Measurements from ENCODE around the gene KNOP1. TPM values are rescaled to one million over a fixed set of nuclear protein-coding genes. Genes with fewer than 3 reads are reported as not detected.

The KNOP1 gene
- total RNA-seq, 1 donor from 2014 or later = 36.0 TPM

DNA sequence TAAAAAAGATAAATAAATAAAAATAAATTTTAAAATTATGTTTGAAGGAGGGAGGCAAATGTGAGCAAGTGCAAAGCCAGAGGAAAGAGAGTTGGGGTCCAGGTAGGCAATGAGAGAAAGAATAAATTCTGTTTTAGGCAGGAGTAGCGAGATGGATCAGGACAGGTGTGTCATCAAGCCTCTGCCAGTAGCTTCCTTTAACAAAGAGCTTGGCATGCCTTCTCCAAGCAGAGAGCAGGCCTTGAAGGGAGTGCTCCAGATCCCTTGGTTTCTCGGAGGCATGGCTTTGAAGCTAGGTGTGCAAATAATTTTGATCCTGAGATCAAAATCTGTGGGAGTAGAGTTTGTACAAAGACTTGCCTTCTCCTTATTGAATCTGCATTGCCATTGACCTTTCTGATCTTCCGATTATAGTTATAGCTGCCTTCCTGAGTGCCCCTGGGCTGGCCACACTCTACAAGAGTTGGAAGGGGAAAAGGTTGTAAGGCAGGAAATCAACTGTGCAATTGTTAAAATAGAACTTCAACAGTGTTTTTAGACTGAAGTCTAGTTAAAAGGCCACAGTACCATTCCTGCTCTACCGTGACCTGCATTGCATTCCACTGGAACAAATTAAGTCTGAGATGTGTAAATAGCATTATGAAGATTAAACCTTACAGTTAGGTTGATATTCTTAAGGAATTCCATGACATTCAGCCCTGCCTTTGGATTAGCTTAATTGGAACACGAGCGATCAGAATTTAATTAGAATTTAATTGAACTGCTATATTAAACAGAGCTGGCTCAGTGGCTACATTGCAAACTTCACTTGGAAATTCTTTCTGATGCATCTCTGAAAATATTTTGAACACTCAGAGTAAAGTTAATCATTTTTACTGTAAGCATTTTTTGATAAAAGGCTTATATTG lies 33.7 kb upstream of the KNOP1 start:
- intact Hi-C loops (cut with micrococcal nuclease) = no loop called here
- DNase-seq (ENCODE audit: low spot score) = no peak
- no peak overlapping the region for H3K4me3 Mint-ChIP-seq
- H3K9me3 Mint-ChIP-seq = no peaks in the 10 kb centered on the region
- H3K27ac Mint-ChIP-seq = no peak overlapping the region
- H3K27me3 Mint-ChIP-seq (ENCODE audit: insufficient read depth) = peaks cover 3% of the 10 kb centered on the region
- H3K36me3 Mint-ChIP-seq (ENCODE audit: low read depth) = no peaks in the 10 kb centered on the region
- H3K4me1 Mint-ChIP-seq (ENCODE audit: low read depth) = no peaks in the 10 kb centered on the region

DNA sequence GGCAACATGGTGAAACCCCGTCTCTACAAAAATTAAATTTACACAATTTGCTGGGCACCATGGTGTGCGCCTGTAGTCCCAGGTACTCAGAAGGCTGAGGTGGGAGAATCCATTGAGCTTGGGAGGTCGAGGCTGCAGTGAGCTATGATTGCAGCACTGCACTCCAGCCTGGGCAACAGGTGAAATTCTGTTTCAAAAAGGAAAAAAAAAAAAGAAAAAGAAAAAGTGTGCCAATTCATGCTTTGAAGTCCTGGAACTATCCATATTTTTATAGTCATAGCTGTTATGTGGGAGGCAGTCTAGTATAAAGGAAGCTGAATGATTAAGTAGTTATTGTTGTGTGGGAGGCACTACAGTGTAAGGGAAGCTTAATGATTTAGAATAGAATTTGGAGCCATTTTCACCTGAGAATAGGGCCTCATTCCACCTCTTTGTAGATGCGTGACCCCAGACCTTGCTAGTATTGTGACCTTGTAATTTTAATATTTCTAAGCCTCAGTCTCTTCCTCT lies 31.6 kb upstream of the KNOP1 start:
- no peak for DNase-seq (ENCODE audit: low spot score)
- H3K4me3 Mint-ChIP-seq = no peak overlapping the region
- intact Hi-C loops (cut with micrococcal nuclease) = no loop called here
- H3K9me3 Mint-ChIP-seq = no peaks in the 10 kb centered on the region
- H3K36me3 Mint-ChIP-seq (ENCODE audit: low read depth) = no peaks in the 10 kb centered on the region
- no peaks in the 10 kb centered on the region for H3K4me1 Mint-ChIP-seq (ENCODE audit: low read depth)
- H3K27ac Mint-ChIP-seq = no peak overlapping the region
- H3K27me3 Mint-ChIP-seq (ENCODE audit: insufficient read depth) = peaks cover 5% of the 10 kb centered on the region

DNA sequence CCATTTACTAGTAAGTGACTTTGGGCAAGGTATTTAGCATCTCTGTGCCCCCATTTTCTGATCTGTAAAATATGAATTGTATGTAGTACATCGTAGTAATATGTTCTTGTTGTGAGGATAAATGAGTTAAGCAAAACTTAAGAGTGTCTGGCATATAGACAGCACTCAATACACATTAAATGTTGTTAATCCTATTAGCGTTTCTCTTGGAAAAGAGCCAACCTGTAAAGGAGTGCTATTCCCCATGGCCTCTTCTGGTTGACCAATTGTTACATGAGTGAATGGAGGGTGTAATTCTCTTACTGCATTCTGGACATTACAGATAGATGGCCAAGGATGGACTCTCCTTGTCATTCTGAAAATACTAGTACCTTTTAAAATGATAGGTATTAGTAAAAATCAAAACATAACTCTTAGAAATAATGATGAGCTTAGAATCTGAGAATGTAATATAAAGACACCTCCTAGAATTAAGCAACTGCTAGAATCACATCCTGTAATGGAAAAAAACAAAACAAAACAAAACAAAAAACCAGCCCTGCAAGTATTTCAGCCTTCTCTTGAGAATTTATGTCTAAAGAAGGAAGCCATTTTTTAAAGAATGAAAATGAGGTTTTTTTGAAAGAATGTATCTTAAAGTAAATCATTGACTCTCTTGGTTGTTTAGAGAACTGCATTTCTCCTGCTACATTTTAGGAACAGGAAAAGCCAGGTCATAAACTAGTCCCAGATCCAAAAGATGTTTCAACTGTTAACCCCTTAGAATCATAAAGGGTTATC lies 30.6 kb upstream of the KNOP1 start:
- H3K27me3 Mint-ChIP-seq (ENCODE audit: insufficient read depth) = peaks cover 5% of the 10 kb centered on the region
- DNase-seq (ENCODE audit: low spot score) = no peak
- no peak overlapping the region for H3K27ac Mint-ChIP-seq
- intact Hi-C loops (cut with micrococcal nuclease) = no loop called here
- no peak overlapping the region for H3K4me3 Mint-ChIP-seq
- H3K36me3 Mint-ChIP-seq (ENCODE audit: low read depth) = no peaks in the 10 kb centered on the region
- H3K4me1 Mint-ChIP-seq (ENCODE audit: low read depth) = no peaks in the 10 kb centered on the region
- no peaks in the 10 kb centered on the region for H3K9me3 Mint-ChIP-seq

DNA sequence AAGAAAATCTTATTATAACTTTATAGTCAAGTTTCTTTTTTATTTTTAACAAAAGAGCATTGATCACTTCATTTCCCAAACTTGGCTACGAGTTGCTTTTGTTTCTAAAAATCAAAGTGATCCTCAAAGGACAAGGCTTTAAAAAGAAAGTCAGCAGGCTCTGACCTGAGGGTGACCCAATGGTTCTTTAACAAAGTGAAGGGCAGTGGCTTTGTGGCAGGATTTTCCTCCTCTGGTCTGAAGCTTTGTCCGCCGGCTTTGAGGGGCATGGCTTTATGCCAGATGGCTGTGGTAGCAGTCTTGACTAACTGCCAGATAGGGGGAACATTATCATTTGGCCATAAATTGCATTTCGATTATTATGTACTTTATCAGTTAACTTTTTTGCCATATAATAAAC lies 28.5 kb upstream of the KNOP1 start:
- Mint-ChIP-seq H3K9me3 (no peaks in the 10 kb centered on the region), H3K27ac (no peak overlapping the region), H3K27me3 (ENCODE audit: insufficient read depth) (peaks cover 2% of the 10 kb centered on the region), H3K4me3 (no peak overlapping the region), H3K36me3 (ENCODE audit: low read depth) (no peaks in the 10 kb centered on the region), H3K4me1 (ENCODE audit: low read depth) (no peaks in the 10 kb centered on the region)
- intact Hi-C loops (cut with micrococcal nuclease) = no loop called here
- DNase-seq (ENCODE audit: low spot score) = no peak

DNA sequence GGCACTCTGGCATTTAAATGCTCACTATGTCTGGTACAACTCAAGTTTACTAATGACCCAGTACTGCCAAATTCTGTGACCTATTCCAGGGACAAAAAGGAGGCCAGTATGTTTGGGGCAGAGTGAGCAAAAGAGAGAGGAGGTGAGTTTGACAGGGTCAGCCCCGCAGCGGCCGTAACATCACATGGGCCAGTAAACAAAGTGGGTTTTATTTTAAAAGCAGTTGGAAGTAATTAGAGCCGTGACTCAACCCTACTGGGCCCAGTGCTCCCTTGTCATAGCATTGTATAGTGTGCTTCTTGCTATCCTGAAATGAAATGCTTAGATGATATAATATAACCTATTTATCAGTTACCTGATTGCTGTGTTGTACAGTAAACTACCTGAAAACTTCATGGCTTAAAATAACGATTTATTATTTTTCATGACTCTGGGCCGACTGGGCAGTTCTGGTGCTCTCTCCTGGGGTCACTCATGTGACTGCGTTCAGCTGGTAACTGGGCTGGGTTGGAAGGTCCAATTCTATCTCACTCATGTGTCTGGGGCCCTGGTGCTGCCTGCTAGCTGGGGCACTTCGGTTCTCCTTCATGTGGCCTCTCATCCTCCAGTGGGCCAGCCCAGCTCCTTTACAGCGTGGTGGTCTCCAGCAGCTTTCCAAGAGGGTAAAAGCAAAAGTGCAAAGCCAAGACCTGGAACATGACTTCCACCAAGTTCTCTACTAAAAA lies 27.4 kb upstream of the KNOP1 start:
- Mint-ChIP-seq H3K27me3 (ENCODE audit: insufficient read depth) (peaks cover 2% of the 10 kb centered on the region), H3K4me1 (ENCODE audit: low read depth) (no peaks in the 10 kb centered on the region), H3K27ac (no peak overlapping the region), H3K36me3 (ENCODE audit: low read depth) (no peaks in the 10 kb centered on the region), H3K9me3 (no peaks in the 10 kb centered on the region), H3K4me3 (no peak overlapping the region)
- DNase-seq (ENCODE audit: low spot score) = no peak
- intact Hi-C loops (cut with micrococcal nuclease) = no loop called here

DNA sequence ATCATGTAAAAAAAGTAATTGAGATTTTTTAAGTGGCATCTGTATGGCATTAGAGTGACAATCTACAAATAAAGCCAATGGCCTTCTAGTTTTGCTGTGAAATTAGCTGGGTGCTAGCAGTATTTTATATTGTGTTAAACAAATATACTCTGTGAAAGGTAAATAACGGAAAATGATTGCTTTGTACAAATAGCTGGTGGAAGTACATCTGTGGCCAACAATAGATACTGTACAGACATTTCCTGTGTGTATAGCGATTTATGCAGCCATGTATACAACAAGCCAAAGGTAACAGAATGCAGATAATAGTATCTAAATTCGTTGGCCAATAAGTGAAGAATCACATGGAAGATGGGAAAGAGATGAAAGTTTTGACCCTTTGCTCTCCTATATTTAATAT lies 26.6 kb upstream of the KNOP1 start:
- H3K9me3 Mint-ChIP-seq = no peaks in the 10 kb centered on the region
- H3K36me3 Mint-ChIP-seq (ENCODE audit: low read depth) = no peaks in the 10 kb centered on the region
- H3K4me1 Mint-ChIP-seq (ENCODE audit: low read depth) = no peaks in the 10 kb centered on the region
- H3K4me3 Mint-ChIP-seq = no peak overlapping the region
- no peak overlapping the region for H3K27ac Mint-ChIP-seq
- DNase-seq (ENCODE audit: low spot score) = no peak
- peaks cover 2% of the 10 kb centered on the region for H3K27me3 Mint-ChIP-seq (ENCODE audit: insufficient read depth)
- intact Hi-C loops (cut with micrococcal nuclease) = no loop called here

DNA sequence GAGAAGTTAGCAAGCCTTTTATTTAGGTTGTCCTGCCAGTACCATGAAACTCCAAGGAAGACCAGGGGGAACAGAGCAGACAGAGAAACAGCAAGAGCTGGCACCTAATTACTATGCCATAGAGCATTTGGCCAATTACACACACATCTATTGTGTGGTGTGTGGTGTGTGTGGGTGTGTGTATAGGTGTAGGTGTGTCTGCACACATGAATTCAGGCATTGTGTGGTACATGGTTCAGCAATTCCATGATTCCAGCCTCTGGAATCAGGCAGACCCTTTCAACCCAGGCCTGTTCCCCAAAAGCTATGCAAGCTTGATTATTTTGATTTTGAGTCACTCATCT lies 25.8 kb upstream of the KNOP1 start:
- Mint-ChIP-seq H3K36me3 (ENCODE audit: low read depth) (no peaks in the 10 kb centered on the region), H3K9me3 (no peaks in the 10 kb centered on the region), H3K4me3 (no peak overlapping the region), H3K4me1 (ENCODE audit: low read depth) (no peaks in the 10 kb centered on the region), H3K27ac (no peak overlapping the region), H3K27me3 (ENCODE audit: insufficient read depth) (peaks cover 2% of the 10 kb centered on the region)
- no peak for DNase-seq (ENCODE audit: low spot score)
- intact Hi-C loops (cut with micrococcal nuclease) = no loop called here

DNA sequence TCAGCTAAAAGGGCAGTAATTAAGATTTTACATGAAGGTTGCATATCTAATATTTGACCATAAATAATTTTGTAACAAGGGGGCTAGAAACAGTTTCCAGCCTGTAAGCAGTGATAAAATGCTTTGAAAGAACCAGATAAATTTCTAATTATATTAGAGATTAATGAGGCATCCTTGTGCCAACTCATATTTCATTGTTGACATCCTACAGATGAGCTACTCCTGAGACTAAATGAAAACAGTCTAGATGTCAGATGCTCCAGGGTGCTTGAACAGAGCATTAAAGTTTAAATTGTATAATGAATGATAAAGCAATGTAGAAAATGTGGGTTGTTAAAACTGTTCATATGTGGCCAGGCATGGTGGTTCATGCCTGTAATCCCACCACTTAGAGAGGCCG lies 23.3 kb upstream of the KNOP1 start:
- Mint-ChIP-seq H3K27me3 (ENCODE audit: insufficient read depth) (peaks cover 5% of the 10 kb centered on the region), H3K4me1 (ENCODE audit: low read depth) (no peaks in the 10 kb centered on the region), H3K9me3 (no peaks in the 10 kb centered on the region), H3K4me3 (no peak overlapping the region), H3K27ac (no peak overlapping the region), H3K36me3 (ENCODE audit: low read depth) (no peaks in the 10 kb centered on the region)
- DNase-seq (ENCODE audit: low spot score) = no peak
- intact Hi-C loops (cut with micrococcal nuclease) = no loop called here

DNA sequence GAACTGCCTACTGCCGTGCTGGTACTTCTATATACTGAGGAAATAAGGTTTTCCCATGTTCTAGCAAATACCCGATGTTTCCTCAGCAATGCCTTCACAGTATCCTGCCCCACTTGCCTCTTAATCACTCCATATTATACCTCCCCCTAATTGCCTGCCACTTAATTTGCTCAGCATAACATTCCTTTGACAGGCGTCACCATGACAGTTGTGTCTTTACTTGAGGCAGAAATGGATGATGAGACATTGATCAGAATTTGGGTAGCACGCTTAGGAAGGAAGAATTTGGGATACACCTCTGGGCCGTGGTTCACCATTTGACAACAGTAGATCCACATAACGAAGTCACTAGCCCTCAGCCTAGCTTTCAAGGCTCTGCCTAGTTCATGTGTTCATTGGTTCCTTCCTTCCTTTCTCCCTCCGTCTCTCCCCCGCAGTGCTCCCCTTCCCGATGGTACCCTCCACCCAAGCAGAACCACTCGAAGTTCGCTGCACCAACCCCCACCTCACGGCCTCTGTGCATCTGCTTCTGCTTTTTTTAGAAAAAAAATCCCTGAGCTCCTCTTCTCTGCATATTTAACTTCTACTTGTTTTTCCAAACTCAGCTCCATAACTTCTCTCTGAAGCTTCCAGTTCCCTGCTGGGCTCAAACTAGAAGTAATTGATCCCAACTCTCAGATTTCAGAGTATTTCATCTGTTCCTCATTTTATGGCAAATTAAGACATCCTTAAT lies 19.4 kb upstream of the KNOP1 start:
- intact Hi-C loops (cut with micrococcal nuclease) = no loop called here
- DNase-seq (ENCODE audit: low spot score) = no peak
- Mint-ChIP-seq H3K36me3 (ENCODE audit: low read depth) (no peaks in the 10 kb centered on the region), H3K27ac (no peak overlapping the region), H3K27me3 (ENCODE audit: insufficient read depth) (peaks cover 3% of the 10 kb centered on the region), H3K4me3 (no peak overlapping the region), H3K4me1 (ENCODE audit: low read depth) (no peaks in the 10 kb centered on the region), H3K9me3 (no peaks in the 10 kb centered on the region)

DNA sequence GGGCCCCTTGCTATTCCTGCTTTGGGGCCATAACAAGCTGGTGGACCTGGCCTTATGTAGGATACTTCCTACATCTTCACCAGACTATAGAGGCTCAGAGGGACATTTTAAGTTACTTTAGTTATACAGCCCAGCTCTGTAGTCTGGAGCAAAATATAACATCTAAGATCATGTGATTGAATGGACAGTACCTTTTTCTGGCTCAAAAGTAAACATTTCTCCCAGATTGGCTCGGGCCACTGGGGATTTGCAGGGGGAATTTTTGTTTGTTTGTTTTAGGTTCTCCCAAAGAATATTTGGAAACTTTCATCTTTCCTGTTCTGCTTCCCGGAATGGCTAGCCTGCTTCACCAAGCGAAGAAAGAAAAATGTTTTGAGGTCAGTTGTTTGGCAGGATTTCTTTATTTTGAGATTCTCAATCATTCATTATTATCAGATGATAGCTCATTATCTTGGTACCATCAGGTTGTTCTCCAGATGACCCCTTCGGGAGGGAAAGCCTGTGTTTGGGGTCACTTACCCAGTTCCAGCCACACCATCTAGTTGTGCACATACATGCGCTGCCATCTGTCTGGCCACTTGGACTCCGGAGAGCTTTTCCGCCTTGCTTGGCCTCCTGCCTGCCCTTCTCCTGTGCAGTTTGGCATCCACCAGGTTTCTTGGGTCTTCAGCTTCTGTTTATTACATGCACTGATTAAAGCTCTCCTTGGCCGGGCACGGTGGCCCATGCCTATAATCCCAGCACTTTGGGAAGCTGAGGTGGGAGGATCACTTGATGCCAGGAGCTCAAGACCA lies 17.2 kb upstream of the KNOP1 start:
- Mint-ChIP-seq H3K27me3 (ENCODE audit: insufficient read depth) (peaks cover 5% of the 10 kb centered on the region), H3K4me3 (no peak overlapping the region), H3K4me1 (ENCODE audit: low read depth) (no peaks in the 10 kb centered on the region), H3K9me3 (no peaks in the 10 kb centered on the region), H3K27ac (no peak overlapping the region), H3K36me3 (ENCODE audit: low read depth) (no peaks in the 10 kb centered on the region)
- intact Hi-C loops (cut with micrococcal nuclease) = no loop called here
- DNase-seq (ENCODE audit: low spot score) = no peak

DNA sequence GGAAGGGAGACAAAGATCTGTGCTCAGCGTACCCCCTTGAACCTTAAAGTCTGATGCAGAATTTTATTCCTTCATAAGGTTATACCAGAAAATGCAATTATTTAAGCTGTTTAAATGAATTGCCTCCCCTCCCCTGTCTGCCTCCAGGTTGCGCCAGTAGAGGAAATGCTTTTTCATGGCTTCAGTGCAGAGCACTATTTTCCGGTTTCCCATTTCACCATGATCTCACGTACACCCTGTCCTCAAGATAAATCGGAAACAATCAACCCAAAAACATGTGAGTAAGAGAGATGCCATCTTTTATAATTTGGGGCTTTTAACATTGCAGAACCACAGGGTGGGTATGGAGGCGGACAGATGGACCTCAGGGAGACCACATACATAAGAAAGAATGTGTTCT lies 15.5 kb upstream of the KNOP1 start:
- Mint-ChIP-seq H3K4me3 (no peak overlapping the region), H3K27me3 (ENCODE audit: insufficient read depth) (peaks cover 5% of the 10 kb centered on the region), H3K27ac (no peak overlapping the region), H3K36me3 (ENCODE audit: low read depth) (no peaks in the 10 kb centered on the region), H3K4me1 (ENCODE audit: low read depth) (no peaks in the 10 kb centered on the region), H3K9me3 (no peaks in the 10 kb centered on the region)
- intact Hi-C loops (cut with micrococcal nuclease) = no loop called here
- no peak for DNase-seq (ENCODE audit: low spot score)

DNA sequence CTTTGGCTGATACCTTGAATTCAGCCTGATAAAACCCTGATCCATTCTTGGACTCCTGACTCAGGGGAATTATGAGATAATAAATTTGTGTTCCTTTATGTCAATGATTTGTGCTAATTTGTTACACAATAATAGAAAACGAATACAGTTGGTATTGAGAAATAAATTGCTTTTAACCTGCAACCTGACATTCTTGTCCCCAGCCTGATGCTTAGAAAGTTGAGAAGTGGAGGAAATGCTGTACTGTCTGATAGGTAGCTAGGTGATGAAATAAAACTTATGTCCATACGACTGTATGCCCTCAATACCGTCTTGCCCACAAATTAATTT lies 10.6 kb upstream of the KNOP1 start:
- Mint-ChIP-seq H3K9me3 (no peaks in the 10 kb centered on the region), H3K4me3 (no peak overlapping the region), H3K36me3 (ENCODE audit: low read depth) (no peaks in the 10 kb centered on the region), H3K27ac (no peak overlapping the region), H3K27me3 (ENCODE audit: insufficient read depth) (peaks cover 2% of the 10 kb centered on the region), H3K4me1 (ENCODE audit: low read depth) (no peaks in the 10 kb centered on the region)
- intact Hi-C loops (cut with micrococcal nuclease) = no loop called here
- DNase-seq (ENCODE audit: low spot score) = no peak
